NCI-H510A (cell line): ENCODE results near the gene DCUN1D5.

Experiments
- DNase-seq: peaks from one replicate; lab custom pipeline; 2025; lab: John Stamatoyannopoulos, UW

The DCUN1D5 gene

GRCh38 chr11:103091801-103092524, at the start of gene DCUN1D5:
DCUN1D5 (minus strand) TSS chr11:103092160; CDS start chr11:103091872, 288 bp downstream.
- DNase-seq: peak; percentile 92

DNA sequence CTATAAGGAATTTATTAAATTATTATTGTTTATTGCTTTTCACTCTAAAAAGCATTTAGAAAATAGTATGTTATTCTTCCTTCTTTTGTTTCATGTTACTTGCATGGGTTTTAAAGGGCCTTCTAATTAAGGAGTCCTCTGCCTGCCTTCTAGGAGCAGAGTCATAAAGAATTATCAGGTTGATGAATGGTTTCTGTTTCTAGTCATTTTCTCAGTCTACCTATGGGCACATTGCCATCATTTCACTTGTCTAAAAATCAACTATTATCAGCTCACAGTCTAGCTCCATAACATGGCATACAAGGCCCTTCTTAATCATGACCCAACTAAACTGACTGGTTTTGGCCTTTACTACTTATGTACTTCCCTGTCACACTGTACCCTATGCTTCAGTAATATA, 33.5 kb upstream of the DCUN1D5 start:
- DNase-seq: no peak

DNA sequence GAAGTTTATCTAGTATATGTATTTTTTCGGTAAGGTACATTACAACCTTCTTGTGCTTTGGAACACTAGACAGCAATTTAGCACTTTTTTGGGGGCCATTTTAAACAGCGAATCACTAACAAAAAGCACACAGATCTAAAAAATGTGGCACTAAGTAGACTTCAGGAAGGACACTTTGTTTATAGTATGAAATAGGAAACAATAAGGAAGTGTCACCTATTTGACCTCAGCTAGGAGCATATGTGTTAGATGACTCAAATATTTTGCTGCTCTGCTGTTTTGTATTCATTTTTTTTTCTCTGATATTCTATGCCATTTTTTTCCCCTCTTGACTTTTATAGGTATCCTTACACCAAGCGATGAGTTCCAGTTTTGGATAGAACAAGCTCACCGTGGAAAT, 22.9 kb upstream of the DCUN1D5 start:
- DNase-seq: no peak

DNA sequence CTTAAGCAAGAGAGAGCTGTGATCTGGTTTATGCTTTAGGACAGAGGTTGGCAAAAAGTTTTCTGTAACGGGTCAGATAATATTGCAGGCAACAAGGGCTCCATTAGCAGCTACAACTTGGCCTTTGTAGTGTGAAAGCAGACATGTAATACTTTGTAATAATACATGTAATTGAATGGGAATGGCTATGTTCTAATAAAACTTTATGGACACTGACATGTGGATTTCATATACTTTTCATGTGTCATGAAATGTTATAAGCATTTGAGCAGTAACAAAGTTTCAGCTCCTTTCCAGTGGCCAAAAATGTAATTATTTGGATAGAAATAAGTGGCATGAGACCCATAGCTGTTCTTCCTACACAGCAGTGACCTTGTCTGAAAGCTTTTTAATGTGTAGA, 20.4 kb upstream of the DCUN1D5 start:
- DNase-seq: no peak

GRCh38 chr11:103111400-103111799, 19.4 kb upstream of the DCUN1D5 start:
- DNase-seq: no peak

DNA sequence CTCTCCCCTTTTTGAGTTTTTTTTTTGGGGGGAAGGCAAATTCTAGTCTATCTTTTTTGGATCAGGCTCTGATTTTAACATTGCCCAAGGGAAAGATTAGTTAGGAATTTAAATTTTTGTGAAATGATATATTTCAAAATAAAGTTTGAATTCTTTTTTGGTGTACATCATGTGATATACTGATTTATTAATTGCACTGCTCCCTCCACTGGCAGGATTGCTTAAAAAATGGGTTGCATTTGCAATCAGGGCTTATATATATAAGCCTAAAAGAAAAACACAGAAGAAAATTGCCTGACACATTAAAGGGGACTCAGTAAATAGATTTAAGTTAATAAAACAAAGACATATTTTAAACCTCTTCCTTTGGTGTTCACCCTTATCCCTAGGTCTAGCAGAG, 18.4 kb upstream of the DCUN1D5 start:
- DNase-seq: no peak

DNA sequence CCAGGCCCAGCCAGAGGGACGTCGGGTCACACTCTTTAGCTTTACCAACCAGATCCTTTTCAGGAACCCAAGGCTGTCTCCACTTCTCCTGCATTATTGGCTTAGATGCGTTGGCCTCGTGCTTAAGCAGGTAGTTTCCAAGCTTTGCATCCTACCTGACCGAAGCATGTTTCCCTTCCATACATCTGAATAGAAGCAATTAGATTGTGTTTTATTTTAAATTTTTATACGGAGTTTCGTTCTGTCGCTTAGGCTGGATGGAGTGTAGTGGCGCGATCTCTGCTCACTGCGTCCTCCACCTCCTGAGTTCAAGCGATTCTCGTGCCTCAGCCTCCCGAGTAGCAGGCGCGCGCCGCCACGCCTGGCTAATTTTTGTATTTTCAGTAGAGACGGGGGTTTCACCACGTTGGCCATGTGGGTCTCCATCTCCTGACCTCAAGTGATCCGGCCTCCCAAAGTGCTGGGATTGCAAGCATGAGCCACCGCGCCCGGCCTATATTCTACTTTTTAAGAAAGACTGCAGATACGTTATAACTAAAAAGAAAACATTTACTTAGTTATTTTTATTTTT, 17.9 kb upstream of the DCUN1D5 start:
- DNase-seq: no peak

- DNase-seq: peak; percentile 78
Observed at GRCh38 chr11:103108933-103109817, 17.2 kb upstream of the DCUN1D5 start, which contains the start of gene DYNC2H1. DYNC2H1 (plus strand) TSS chr11:103109426; CDS start chr11:103109575, 149 bp downstream.

DNA sequence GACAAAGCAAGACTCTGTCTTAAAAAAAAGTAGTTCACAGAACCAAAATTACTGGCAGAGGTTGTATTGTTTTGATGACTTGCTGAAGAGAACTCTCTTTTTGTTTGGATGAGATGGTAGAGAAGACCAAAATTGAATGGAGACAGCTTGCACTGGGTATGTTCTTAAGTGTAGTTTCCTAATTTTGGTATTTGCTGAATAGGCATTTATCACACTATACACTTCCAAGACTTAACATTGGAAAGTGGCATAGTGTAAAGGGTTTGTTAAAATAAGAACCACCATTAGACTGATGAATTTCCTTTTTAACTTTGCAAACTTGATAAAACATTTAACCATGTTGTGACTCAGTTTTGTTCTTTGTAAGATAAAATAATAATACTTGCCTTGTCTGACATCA, 5.3 kb upstream of the DCUN1D5 start:
- DNase-seq: no peak

- peak; percentile 38 for DNase-seq
Observed at GRCh38 chr11:103091064-103091800, 728 bp downstream of the DCUN1D5 start.

- DNase-seq: no peak
Observed at GRCh38 chr11:103086461-103086860, 5.5 kb downstream of the DCUN1D5 start.

- no peak for DNase-seq
Observed at GRCh38 chr11:103085758-103086365, 6.1 kb downstream of the DCUN1D5 start.

GRCh38 chr11:103079833-103080232, 12.1 kb downstream of the DCUN1D5 start:
- no peak for DNase-seq

DNA sequence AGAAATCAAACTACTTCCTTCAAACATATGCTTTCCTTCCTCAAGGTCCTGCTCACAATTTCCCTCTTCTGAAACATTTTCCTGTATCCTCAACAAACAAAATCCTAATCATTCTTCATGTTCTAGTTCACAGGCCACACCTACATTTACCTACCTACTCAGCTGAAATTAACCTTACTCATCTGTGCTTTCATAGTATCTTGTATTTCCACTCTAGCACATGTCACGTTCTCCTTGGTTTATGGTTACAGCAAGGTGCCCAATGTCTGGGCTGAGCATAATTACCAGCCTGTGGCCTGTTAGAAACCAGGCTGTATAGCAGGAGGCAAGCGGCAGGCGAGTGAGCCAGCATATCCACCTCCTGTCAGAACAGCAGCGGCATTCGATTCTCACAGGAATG, 13.2 kb downstream of the DCUN1D5 start:
- no peak for DNase-seq

GRCh38 chr11:103077554-103077953, 14.4 kb downstream of the DCUN1D5 start:
- no peak for DNase-seq

DNA sequence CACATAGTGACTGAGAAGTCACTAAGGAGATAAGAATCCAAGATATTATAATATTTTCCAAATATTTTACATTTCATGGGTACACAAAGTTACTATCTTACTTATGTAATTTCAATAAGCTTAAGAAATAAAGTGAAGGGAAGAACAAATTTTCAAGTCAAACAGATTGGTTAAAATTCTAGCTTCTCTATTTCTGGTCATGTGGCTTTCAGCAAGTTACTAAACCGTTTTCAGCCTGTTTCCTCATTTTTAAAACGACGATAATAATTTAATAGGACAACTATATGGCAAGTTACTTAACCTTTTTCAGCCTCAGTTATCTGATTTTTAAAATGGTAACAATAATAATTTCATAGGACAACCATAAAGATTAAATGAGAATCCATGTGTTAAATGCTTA, 15.6 kb downstream of the DCUN1D5 start:
- DNase-seq: no peak

GRCh38 chr11:103071008-103071407, 21.0 kb downstream of the DCUN1D5 start:
- no peak for DNase-seq

DNA sequence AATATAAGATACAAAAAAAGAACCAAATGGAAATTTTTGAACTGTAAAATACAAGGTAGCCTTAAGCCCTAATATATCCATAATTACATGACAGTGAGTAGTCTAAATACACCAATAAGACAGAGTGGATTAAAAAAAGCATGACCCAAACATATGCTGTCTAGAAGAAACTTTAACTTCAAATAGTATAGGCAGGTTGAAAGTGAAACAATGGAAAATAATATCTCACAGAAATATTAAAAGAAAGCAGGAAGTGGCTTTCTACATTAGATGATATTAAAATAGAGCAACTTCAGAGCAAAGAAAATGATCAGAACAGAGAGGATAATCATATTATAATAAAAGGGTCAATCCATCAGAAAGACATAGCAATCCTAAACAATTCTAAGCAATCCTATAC, 21.8 kb downstream of the DCUN1D5 start:
- no peak for DNase-seq

- no peak for DNase-seq
Observed at GRCh38 chr11:103069367-103069766, 22.6 kb downstream of the DCUN1D5 start.

GRCh38 chr11:103067118-103067517, 24.8 kb downstream of the DCUN1D5 start:
- DNase-seq: no peak

DNA sequence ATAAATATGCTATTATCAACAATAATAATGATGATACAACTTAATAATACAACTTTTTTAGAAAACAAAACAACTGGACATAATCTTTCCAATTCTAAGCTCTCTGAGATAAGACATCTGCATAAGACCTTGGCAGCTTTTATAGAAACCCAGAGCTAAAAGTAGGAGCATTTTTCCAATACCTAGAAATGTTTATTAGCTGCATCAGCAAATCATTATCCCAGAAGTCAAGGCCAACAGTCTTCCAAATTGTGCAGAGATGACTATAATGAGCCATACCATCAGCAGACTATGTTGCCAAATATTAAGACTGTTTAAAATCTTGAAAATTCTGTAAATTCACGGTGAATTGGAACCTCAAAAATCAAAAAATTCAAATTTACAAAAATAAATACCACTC, 30.3 kb downstream of the DCUN1D5 start:
- DNase-seq: no peak
